ENCODE results near the gene NMRAL1. TPM values are rescaled to one million over a fixed set of nuclear protein-coding genes. Genes with fewer than 3 reads are reported as not detected.
A peak's percentile ranks its signal among the peaks of the same experiment; 100 is the strongest.

NMRAL1 gene
- total RNA-seq, 1 donor from 2014 or later = 44.0 TPM

DNA sequence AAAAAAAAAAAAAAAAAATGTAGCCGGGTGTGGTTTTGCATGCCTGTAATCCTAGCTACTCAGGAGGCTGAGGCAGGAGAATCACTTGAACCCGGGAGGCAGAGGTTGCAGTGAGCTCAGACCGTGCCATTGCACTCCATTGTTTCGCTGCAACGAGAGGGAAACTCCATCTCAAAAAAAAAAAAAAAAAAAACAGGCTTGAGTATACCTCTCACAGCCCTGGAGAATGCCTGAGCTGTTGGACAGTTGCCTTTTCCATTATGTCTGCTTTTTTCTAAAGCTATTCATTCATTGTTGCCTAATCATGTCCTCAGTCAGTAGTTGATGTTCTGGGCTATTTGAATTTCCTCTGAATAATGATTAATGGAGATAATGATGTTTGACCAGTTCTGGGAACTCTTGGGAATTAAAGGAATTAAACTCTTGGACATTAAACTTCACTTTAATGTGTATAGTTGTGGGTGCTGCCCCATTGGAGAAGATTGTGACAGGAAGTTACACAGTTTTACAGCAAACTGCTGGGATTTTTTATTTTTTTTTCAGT, 13.6 kb upstream of the NMRAL1 start:
- Mint-ChIP-seq H3K27ac (ENCODE audit: unreplicated experiment) (peak overlapping the region; percentile 93), H3K4me1 (ENCODE audit: low read depth) (peaks cover 16% of the 10 kb centered on the region), H3K9me3 (ENCODE audit: low read depth) (no peaks in the 10 kb centered on the region), H3K36me3 (ENCODE audit: low read depth) (peaks cover 5% of the 10 kb centered on the region), H3K27me3 (ENCODE audit: low read depth) (no peaks in the 10 kb centered on the region), H3K4me3 (ENCODE audit: unreplicated experiment) (no peak overlapping the region)
- no peak for TF ChIP-seq CTCF (IDR thresholded peaks at IDR 0.05)
- DNase-seq (ENCODE audit: low spot score) = no peak

- TF ChIP-seq CTCF (IDR thresholded peaks at IDR 0.05) = no peak
- Mint-ChIP-seq H3K4me1 (ENCODE audit: low read depth) (peaks cover 25% of the 10 kb centered on the region), H3K27me3 (ENCODE audit: low read depth) (no peaks in the 10 kb centered on the region), H3K9me3 (ENCODE audit: low read depth) (no peaks in the 10 kb centered on the region), H3K4me3 (ENCODE audit: unreplicated experiment) (no peak overlapping the region), H3K27ac (ENCODE audit: unreplicated experiment) (no peak overlapping the region), H3K36me3 (ENCODE audit: low read depth) (peaks cover 5% of the 10 kb centered on the region)
- no peak for DNase-seq (ENCODE audit: low spot score)
Measured at GRCh38 chr16:4486126-4486893, 11.9 kb upstream of the NMRAL1 start.

- no peak for DNase-seq (ENCODE audit: low spot score)
- no peaks in the 10 kb centered on the region for H3K9me3 Mint-ChIP-seq (ENCODE audit: low read depth)
- H3K4me3 Mint-ChIP-seq (ENCODE audit: unreplicated experiment) = no peak overlapping the region
- peaks cover 23% of the 10 kb centered on the region for H3K4me1 Mint-ChIP-seq (ENCODE audit: low read depth)
- H3K36me3 Mint-ChIP-seq (ENCODE audit: low read depth) = peaks cover 5% of the 10 kb centered on the region
- H3K27ac Mint-ChIP-seq (ENCODE audit: unreplicated experiment) = peak overlapping the region; percentile 66
- TF ChIP-seq CTCF (IDR thresholded peaks at IDR 0.05) = no peak
- no peaks in the 10 kb centered on the region for H3K27me3 Mint-ChIP-seq (ENCODE audit: low read depth)
Measured at GRCh38 chr16:4481963-4482362, 7.5 kb upstream of the NMRAL1 start.

GRCh38 chr16:4481526-4481925, 7.1 kb upstream of the NMRAL1 start:
- Mint-ChIP-seq H3K9me3 (ENCODE audit: low read depth) (no peaks in the 10 kb centered on the region), H3K4me1 (ENCODE audit: low read depth) (peaks cover 24% of the 10 kb centered on the region), H3K27ac (ENCODE audit: unreplicated experiment) (peak overlapping the region; percentile 66), H3K27me3 (ENCODE audit: low read depth) (no peaks in the 10 kb centered on the region), H3K4me3 (ENCODE audit: unreplicated experiment) (no peak overlapping the region), H3K36me3 (ENCODE audit: low read depth) (peaks cover 5% of the 10 kb centered on the region)
- no peak for TF ChIP-seq CTCF (IDR thresholded peaks at IDR 0.05)
- no peak for DNase-seq (ENCODE audit: low spot score)

- Mint-ChIP-seq H3K9me3 (ENCODE audit: low read depth) (peaks cover 2% of the 10 kb centered on the region), H3K4me1 (ENCODE audit: low read depth) (peaks cover 38% of the 10 kb centered on the region), H3K27ac (ENCODE audit: unreplicated experiment) (peak overlapping the region; percentile 43), H3K4me3 (ENCODE audit: unreplicated experiment) (peak overlapping the region; percentile 82), H3K36me3 (ENCODE audit: low read depth) (no peaks in the 10 kb centered on the region), H3K27me3 (ENCODE audit: low read depth) (no peaks in the 10 kb centered on the region)
- no peak for DNase-seq (ENCODE audit: low spot score)
- TF ChIP-seq CTCF (IDR thresholded peaks at IDR 0.05) = peak; percentile 59
Measured at GRCh38 chr16:4477966-4478365, 3.5 kb upstream of the NMRAL1 start.

Measured in chondrocyte (in vitro differentiated cells).